ENCODE data around the gene MZB1.
"Not testable (repeated sequence)": the region's sequence is repeated elsewhere in the genome, so short reads cannot be mapped to it uniquely, and the experiment has no call there.

Gene MZB1

GRCh38 chr5:139392678-139393496, 3.2 kb upstream of the MZB1 start:
- peak; percentile 55 to 69 for DNase-seq (ENCODE audit: low read depth in 2 of 2)

- no peak for DNase-seq (ENCODE audit: low read depth in 2 of 2)
These were observed 2.6 kb upstream of the MZB1 start for GRCh38 chr5:139392324-139392677.

DNA sequence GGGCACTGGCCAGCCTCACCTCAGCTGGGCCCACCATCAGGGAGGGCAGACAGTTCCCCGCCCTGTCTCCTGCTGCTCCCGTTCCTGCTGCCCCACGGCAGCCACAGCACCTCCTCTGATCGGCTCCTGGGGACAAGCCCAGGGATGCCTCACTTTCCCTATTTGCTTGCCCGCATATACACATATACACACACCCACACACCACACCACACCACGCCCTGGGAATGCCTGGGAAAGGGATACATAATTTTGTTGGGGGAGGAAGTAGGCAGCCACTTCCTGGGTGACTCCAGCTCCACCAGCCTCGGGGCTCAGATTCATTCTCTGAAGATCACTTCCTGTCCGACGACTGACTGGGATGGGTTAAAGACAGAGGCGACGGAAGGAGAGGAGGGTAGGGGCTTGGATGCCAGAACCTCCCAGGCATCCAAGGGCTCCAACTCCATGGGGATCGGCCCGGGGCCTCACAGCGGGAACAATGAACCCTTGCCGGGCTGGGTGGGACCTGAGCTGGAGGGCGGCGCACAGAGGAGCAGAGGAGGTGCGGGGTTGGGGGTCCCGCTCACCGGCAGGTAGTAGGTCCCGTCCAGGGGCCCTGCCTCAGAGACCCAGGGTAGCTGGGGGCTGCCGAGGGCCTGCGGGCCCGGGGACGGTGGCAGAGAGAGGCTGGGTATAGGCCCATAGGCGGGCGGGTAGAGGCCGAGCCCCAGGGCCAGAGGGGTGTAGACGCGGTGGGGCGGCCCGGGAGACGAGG, 2.0 kb upstream of the MZB1 start:
- DNase-seq (ENCODE audit: low read depth in 2 of 2): no peak

DNA sequence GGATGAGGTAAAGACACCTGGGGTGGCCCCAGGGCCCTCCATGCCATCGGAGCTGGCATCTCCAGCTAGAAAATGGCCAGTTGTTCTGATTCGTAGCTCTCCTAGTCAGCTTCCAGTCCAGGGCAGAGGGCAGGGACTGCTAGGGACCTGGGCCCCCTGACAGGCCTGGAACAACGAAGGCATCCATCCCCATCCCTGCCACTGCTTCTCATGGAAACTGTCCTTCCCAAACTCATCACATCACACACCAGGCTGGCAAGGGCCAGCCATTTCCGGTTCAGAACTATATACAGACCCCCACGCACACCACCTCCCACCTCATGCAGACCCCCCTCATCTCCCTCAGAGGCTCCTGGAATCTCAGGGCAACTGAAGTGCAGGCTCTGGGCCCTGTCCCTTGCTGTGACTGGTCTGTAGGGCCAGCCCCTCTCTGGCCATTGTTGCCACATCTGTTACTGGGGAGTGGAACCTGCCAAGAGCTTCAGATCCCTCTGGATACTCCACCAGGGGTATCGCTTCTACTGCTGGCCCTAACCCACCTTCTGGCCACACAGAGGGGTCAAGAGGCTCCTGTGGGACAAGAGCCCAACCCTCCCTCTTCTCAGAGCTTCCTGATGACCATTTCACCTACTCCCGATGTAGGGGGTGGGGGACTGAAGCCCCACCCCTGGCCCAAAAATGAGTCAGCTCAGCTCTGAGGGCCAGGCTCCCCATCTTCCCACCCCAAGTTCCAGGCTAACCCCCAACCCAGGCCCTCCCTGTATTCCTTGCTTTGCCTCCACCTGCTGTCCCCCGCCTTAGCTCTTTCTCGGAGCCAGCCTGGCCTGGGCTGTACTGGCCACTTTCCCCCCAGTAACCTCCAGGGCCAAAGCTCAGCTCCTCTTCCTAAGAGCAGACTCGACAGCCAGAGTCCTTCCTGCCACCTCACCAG, 1.2 kb upstream of the MZB1 start:
- DNase-seq (ENCODE audit: low read depth in 2 of 2): no peak

GRCh38 chr5:139388198-139388821, 1.4 kb downstream of the MZB1 start:
- no peak for DNase-seq (ENCODE audit: low read depth in 2 of 2)

DNA sequence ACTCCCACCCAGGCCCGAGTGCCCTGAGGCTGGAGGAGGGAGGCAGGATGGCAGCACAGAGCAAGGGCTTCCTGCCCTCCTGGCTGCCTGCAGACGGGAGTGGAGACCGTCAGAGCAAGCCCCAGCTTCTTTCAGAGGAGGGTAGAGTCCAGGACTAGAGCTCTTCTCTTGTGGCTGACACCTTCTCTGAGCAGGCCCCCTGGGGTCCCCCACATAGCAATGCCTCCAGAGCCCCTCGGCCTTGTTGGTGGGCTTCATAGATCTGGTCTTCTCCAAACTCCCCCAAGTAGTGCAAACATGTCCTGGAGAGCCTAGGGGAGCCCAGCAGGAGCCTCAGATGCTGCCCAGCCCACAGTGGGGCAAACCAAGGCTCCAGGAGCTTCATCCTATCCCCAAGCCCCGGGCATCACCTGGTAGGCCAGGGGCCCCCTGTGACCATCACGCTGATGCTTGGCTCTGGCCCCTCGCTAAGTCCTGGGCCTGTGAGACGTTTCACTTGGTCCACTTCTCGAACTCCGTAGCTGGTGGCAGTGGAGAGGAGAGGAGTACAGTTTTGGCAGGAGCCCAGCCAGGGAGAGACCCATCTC, 2.0 kb downstream of the MZB1 start:
- no peak for DNase-seq (ENCODE audit: low read depth in 2 of 2)

DNA sequence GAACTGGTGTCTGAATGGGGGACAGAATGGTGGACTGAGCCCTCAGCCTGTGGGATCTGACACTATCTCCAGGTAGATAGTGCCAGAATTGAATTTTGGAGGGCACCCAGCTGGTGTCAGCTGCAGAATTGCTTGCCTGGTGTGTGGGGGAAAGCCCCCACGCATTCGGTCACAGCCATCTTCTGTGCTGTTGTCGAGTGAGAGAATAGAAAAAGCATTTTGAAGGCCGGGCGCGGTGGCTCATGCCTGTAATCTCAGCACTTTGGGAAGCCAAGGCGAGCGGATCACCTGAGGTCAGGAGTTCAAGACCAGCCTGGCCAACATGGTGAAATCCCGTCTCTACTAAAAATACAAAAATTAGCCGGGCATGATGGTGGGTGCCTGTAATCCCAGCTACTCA, 2.8 kb downstream of the MZB1 start:
- DNase-seq (ENCODE audit: low read depth in 2 of 2): not testable (repeated sequence)

DNA sequence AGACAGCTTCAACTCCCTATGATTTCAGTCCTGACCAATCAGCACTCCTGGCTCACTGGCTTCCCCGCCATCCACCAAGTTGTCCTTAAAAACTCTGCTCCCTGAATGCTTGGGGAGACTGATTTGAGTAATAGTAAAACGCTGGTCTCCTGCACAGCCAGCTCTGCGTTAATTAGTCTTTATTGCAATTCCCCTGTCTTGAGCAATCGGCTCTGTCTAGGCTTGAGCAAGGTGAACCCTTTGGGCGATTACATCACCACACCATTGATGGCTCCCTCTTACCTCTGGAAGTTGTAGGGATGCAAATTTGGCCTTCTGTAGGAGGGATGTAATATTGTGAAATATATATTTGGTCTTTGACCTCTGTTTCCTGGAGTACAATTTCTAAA, 3.7 kb downstream of the MZB1 start:
- no peak for DNase-seq (ENCODE audit: low read depth in 2 of 2)

DNA sequence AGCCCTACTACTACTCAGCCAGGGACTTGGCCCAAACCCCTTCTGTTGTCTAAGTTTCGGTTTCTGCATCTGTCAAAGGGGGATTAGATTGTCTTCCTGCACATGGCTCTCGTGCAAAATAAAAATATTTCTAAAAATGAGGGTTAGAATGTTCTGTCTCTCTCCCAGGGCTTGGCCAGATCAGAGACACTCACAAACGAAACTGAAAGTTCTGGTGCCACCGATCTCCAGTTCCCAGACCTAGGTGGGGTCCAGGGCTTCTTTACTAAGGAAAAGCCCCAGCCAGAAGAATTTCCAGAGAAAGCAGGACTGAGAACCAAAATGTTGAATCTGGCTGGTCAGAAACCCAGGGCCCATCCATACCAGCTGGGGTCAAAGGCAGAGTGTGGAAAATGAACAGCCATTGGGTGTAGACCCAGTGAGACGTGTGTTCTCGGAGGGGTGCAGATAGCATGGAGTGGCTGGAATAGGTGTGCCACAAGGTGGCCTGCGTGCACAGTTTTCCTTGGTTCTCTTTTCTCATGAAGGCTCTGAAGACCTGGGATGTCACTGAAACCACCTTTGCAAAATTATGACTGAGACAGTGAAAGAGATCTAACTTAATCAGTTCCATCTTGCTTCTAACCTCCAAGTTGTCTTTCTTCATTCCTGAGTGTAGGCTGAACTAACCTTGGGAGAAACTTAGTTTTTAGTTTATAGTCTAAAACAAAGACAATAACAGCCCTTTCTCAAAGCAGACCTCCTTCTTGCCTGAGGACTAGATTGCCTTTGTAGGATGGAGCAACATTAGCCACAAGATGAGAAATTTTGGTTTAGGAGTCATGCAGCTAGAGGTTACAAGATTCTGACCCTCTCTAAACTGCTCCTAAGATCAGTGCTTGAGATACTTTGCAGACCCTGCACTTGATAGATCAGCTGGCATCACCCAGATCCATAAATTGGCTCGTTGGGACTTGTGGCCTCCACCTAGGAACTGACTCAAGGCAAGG, 4.4 kb downstream of the MZB1 start:
- DNase-seq (ENCODE audit: low read depth in 2 of 2): no peak

GRCh38 chr5:139384591-139385051, 5.1 kb downstream of the MZB1 start:
- DNase-seq (ENCODE audit: low read depth in 2 of 2): no peak

- DNase-seq (ENCODE audit: low read depth in 2 of 2): no peak
These were observed 5.6 kb downstream of the MZB1 start for GRCh38 chr5:139383993-139384590.

GRCh38 chr5:139383275-139383992, 6.3 kb downstream of the MZB1 start, which contains the start of gene SLC23A1:
Gene SLC23A1 (minus strand): TSS chr5:139383297. CDS start chr5:139383253, 44 bp downstream.
- no peak for DNase-seq (ENCODE audit: low read depth in 2 of 2)

- DNase-seq (ENCODE audit: low read depth in 2 of 2): no peak
These were observed 6.9 kb downstream of the MZB1 start for GRCh38 chr5:139382807-139383206.

DNA sequence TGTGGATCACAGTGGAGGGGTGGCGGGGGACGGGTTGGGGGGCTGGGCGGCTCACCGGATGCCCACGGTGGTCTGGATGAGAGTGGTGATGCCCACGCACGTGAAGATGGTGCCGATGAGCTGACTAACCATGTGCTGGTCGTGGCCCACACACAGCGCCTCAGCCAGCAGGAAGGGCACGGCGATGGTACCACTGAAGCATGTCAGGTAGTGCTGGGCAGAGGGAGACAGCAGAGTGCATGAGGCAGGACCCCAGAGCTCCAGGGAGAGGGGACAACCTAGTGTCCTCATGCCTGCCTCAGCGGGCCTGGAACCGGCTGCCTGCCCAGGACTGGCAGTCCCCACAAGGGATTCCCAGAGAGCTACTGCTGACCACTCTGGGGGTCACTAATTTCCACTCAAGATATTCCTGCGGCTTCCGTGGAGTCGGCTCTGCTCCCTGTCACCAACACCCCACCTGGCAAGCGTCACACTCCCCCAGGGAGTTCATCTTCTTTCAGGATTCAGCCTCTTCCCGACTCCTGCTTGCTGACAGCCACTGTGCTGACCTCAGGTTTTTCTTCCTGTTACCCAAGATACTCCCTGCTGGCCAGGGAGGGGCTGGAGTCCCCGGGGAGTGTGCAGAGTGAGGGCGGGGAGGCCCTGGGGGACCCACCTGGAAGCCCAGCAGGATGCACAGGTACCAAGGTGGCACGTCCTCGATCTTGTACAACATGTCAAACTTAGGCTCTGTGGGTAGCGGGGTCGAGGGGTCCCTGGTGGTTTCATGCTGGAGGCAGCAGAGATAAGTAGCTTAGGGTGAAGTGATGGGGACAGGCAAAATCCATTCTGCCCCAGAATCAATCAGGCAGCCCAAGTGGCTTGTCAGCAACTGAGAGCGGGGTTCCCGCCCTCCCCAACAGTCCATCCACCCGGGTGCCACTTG, 7.6 kb downstream of the MZB1 start:
- no peak for DNase-seq (ENCODE audit: low read depth in 2 of 2)

DNA sequence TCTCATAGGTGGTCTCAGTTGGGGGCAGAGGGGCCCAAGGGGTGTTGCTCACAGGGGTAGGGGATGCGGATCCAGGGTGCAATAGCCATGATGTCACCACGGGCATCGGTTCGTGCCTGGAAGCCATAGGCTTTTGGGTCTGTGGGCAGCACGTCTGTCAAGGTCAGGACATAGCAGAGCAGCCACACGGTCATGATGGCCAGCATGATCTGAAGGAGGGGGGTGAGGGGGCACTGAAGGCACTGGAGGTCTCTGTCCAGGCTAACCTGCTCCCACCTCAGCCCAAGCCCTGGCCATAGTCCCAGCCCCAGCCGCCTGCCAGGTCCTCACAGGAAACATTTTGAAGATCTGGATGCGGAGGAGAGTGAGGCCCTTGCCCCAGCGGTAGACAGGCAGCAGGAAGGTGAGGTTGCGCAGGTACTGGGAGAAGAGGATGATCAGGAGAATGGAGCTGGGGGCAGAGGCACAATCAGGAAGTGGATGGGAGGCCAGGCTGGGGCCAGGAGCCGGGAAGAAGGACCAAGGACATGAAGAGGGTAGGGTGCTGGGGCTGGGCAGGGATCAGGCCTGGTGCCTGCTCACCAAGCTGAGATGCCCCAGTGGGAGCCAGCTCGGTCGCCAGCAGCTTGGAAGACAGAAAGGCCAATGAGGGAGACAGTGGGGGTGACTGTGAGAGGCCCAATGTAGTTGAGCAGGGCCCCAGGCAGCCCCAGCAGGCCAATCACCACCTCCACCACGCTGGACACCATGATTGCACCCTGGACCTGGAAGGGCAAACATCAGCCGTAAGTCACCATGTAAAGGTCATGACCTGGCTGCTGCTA, 9.9 kb downstream of the MZB1 start:
- no peak for DNase-seq (ENCODE audit: low read depth in 2 of 2)

DNA sequence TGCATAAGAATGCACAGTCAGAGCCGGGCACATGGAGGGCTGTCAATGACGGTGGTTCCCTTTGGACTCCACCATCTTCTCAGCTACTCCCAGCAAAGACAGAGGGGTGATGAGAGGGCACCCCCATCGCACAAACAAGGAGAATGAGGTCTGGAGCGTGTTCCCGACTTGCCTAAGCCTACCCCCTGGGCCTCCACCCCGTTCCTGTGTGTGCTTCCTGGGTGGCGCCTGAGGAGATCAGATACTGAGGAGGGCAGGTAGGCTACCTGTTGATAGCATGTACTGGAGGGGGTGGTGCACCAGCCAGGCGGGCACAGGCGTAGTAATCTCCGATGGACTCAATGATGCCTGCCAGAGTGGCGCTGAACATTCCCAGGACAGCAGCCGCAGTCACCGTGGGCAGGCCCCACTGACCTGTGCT, 10.8 kb downstream of the MZB1 start:
- DNase-seq (ENCODE audit: low read depth in 2 of 2): no peak
